K562 (cell line): Measurements from ENCODE around the gene ARHGAP25. TPM values are rescaled to one million over a fixed set of nuclear protein-coding genes. Genes with fewer than 3 reads are reported as not detected.

ENCODE experiments used
- ATAC-seq: fragments of 200-7000 bp; cut with Tn5 transposase; 3 replicates; pipeline ENCODE4 v1.9.1; 2020; ENCODE audit warnings: moderate library complexity
- BruUV-seq: library from RNA; stranded (reverse); fragments of 400-500 nt; replicated peaks from 2 replicates; lab custom pipeline; 2021; lab: Mats Ljungman, UMichigan
- CTCF ChIA-PET: fragments of 300-600 bp; formaldehyde crosslinking; extraction: SDS; loops from one replicate; lab custom pipeline; 2021; ENCODE audit warnings: low intra/inter-chr PET ratio; lab: Yijun Ruan, JAX
- POLR2A ChIA-PET: fragments of 300-600, 350-650 bp; sonication (Branson Sonifier 250); formaldehyde crosslinking; extraction: SDS; loops from one replicate; lab custom pipeline; 2021; ENCODE audit warnings: antibody characterized with exemption, inconsistent platforms; lab: Yijun Ruan, JAX
- DNase-seq, 4 experiments: peaks; one replicate each; pipeline versions ENCODE4 v3.0.0 to v3.0.0-alpha.2; 2011 to 2018; ENCODE audit warnings: low spot score in 3 of 4, mixed read lengths in 3 of 4; ENCODE audit errors: extremely low read depth in 1 of 4
- FAIRE-seq: peaks from 2 replicates; lab custom pipeline; 2011; peaks lifted over from hg19 to GRCh38; lab: Jason Lieb, UNC
- H2AFZ ChIP-seq: 2 replicates; pipeline ENCODE4 v1.6.0; 2011; ENCODE audit warnings: low read depth, low read length, control low read depth, inconsistent platforms
- H3K27ac ChIP-seq: fragments of 200-600 bp; 3 replicates; pipeline ENCODE4 v1.8.0; 2011; ENCODE audit warnings: low read depth, mild to moderate bottlenecking, control low read depth, inconsistent platforms, low read length, moderate library complexity, mixed read lengths; ENCODE audit errors: extremely low read depth
- H3K27me3 ChIP-seq, 2 experiments: fragments of 300-600 bp in 1 of 2; 2 replicates in 1 of 2; 3 replicates in 1 of 2; pipeline versions ENCODE4 v1.6.0 to v1.8.0; 2011; ENCODE audit warnings: inconsistent platforms in 2 of 2, low read length in 2 of 2, mild to moderate bottlenecking in 1 of 2, mixed read lengths in 1 of 2, moderate library complexity in 1 of 2; ENCODE audit not compliant: control insufficient read depth in 2 of 2, insufficient read depth in 2 of 2
- H3K36me3 ChIP-seq: fragments of 300-600 bp; 3 replicates; pipeline ENCODE4 v1.8.0; 2011; ENCODE audit warnings: mild to moderate bottlenecking, low read length, inconsistent platforms; ENCODE audit not compliant: control insufficient read depth, insufficient read depth
- H3K4me1 ChIP-seq, 2 experiments: fragments of 200-600 bp in 1 of 2; replicated peaks in 1 of 2; 2 replicates in 1 of 2; 3 replicates in 1 of 2; pipeline versions ENCODE4 v1.5.1 to v1.8.0; 2011; ENCODE audit warnings: inconsistent platforms in 2 of 2, low read length in 2 of 2, mild to moderate bottlenecking in 1 of 2, mixed read lengths in 1 of 2, moderate library complexity in 1 of 2; ENCODE audit not compliant: control insufficient read depth in 2 of 2, insufficient read depth in 2 of 2
- H3K4me2 ChIP-seq: 2 replicates; pipeline ENCODE4 v1.6.1; 2011; ENCODE audit warnings: low read length, control low read depth, inconsistent platforms, mixed read lengths; ENCODE audit not compliant: insufficient read depth
- H3K4me3 ChIP-seq: fragments of 200-600 bp; sonication (generic), shearing (Covaris generic); 2 replicates; pipeline ENCODE4 v1.5.1; 2016; ENCODE audit warnings: control low read depth, inconsistent platforms
- H3K79me2 ChIP-seq: fragments of 200-600 bp; 3 replicates; pipeline ENCODE4 v1.8.0; 2011; ENCODE audit warnings: low read length, inconsistent platforms; ENCODE audit not compliant: control insufficient read depth, insufficient read depth
- H3K9ac ChIP-seq, 2 experiments: 2 replicates each; pipeline versions ENCODE4 v1.6.0 to v1.6.1; 2011; ENCODE audit warnings: low read depth in 2 of 2, low read length in 2 of 2, control low read depth in 1 of 2, inconsistent platforms in 1 of 2, mild to moderate bottlenecking in 1 of 2, mixed read lengths in 1 of 2; ENCODE audit not compliant: insufficient read depth in 1 of 2
- H3K9me1 ChIP-seq: one replicate; pipeline ENCODE4 v1.6.0; 2011; ENCODE audit warnings: inconsistent platforms, mild to moderate bottlenecking, low read length, moderate library complexity; ENCODE audit not compliant: control insufficient read depth, insufficient read depth
- H3K9me3 ChIP-seq: replicated peaks from 2 replicates; pipeline ENCODE4 v1.5.1; 2011; ENCODE audit warnings: low read depth, low read length, inconsistent platforms; ENCODE audit not compliant: control insufficient read depth, insufficient read depth
- H4K20me1 ChIP-seq: replicated peaks from 2 replicates; pipeline ENCODE4 v1.6.1; 2011; ENCODE audit warnings: low read length, inconsistent platforms, mixed read lengths; ENCODE audit not compliant: control insufficient read depth, insufficient read depth
- CBX5 ChIP-seq: IDR thresholded peaks from 2 replicates; pipeline ENCODE4 v1.6.1; 2014; ENCODE audit warnings: low read depth, borderline replicate concordance
- ELF1 ChIP-seq: fragments of 200-800 bp; sonication (Bioruptor generic); IDR thresholded peaks from 2 replicates; pipeline ENCODE4 v1.6.1; 2016; ENCODE audit warnings: missing genetic modification characterization, missing compliant biosample characterization
- ELF2 ChIP-seq: fragments of 250-450 bp; sonication (Bioruptor Pico); IDR thresholded peaks from 2 replicates; pipeline ENCODE4 v1.5.0; 2021; ENCODE audit warnings: mild to moderate bottlenecking
- FOXA3 ChIP-seq, 2 experiments: fragments of 450-650 bp in 1 of 2; sonication (generic) in 1 of 2; formaldehyde crosslinking; IDR thresholded peaks in 1 of 2; conservative IDR thresholded peaks in 1 of 2; 2 replicates each; pipeline versions ENCODE4 v1.4.0 to v1.8.0; 2020 to 2022; ENCODE audit warnings: mild to moderate bottlenecking in 2 of 2, missing genetic modification reagents in 1 of 2
- GMEB1 ChIP-seq: fragments of 250-450 bp; sonication (Bioruptor Pico); IDR thresholded peaks from 2 replicates; pipeline ENCODE4 v1.4.0; 2020; ENCODE audit warnings: mild to moderate bottlenecking
- MECOM ChIP-seq: fragments of 250-450 bp; sonication (Bioruptor Pico); IDR thresholded peaks from 2 replicates; pipeline ENCODE4 v1.8.0; 2022; ENCODE audit warnings: inconsistent platforms
- MTF1 ChIP-seq: fragments of 250-450 bp; sonication (Bioruptor Pico); IDR thresholded peaks from 2 replicates; pipeline ENCODE4 v1.9.0; 2021; ENCODE audit warnings: moderate library complexity, mild to moderate bottlenecking, inconsistent platforms, borderline replicate concordance
- NR2F6 ChIP-seq: fragments of 450-650 bp; formaldehyde crosslinking; IDR thresholded peaks from 2 replicates; pipeline ENCODE4 v1.4.0; 2020; ENCODE audit warnings: mild to moderate bottlenecking
- PCBP1 ChIP-seq: fragments of 200-400 bp; formaldehyde crosslinking; IDR thresholded peaks from 2 replicates; pipeline ENCODE4 v1.6.1; 2018; ENCODE audit warnings: mild to moderate bottlenecking, low read depth, low read length; ENCODE audit not compliant: poor library complexity, severe bottlenecking
- PRDM10 ChIP-seq: fragments of 450-650 bp; IDR thresholded peaks from 2 replicates; pipeline ENCODE4 v1.6.1; 2018; ENCODE audit not compliant: partially characterized antibody
- RFX5 ChIP-seq: IDR thresholded peaks from 2 replicates; pipeline ENCODE4 v1.6.1; 2011; ENCODE audit warnings: low read depth, mild to moderate bottlenecking, improper control_type of control experiment, low read length
- RNF2 ChIP-seq: sonication (generic); IDR thresholded peaks from 2 replicates; pipeline ENCODE4 v1.6.1; 2016
- TAF15 ChIP-seq: fragments of 200-400 bp; formaldehyde crosslinking; IDR thresholded peaks from 2 replicates; pipeline ENCODE4 v1.6.1; 2017; ENCODE audit warnings: mild to moderate bottlenecking, low read depth, low read length, moderate library complexity
- ZNF57 ChIP-seq: fragments of 450-650 bp; formaldehyde crosslinking; IDR thresholded peaks from 2 replicates; pipeline ENCODE4 v1.4.0; 2020; ENCODE audit warnings: mild to moderate bottlenecking, moderate library complexity
- WGBS: fragments of 100-300 bp; shearing (Covaris generic); methylation state at CpG from one replicate; pipeline ENCODE4 v1.1.6; 2016; ENCODE audit warnings: low coverage, mixed read lengths; ENCODE audit not compliant: insufficient coverage; ENCODE audit errors: missing lambda C conversion rate; 5-methylcytosine and 5-hydroxymethylcytosine counted together
- in situ Hi-C: fragments of 300-500 bp; cut with MboI; formaldehyde crosslinking; loops from 4 replicates; pipeline ENCODE4 v1.15.0; 2018; ENCODE audit warnings: inconsistent platforms, mixed read lengths
- intact Hi-C: fragments of 100-400 bp; cut with micrococcal nuclease; formaldehyde crosslinking; loops from 2 replicates; pipeline ENCODE4 v1.14.2; 2022
- polyA plus RNA-seq, 8 experiments: library from polyadenylated mRNA; depleted of rRNA in 4 of 8; stranded (reverse) in 5 of 8; unstranded in 3 of 8; fragments of >200 nt; fragmentation: Nextera tagmentation in 2 of 8; fragmentation: Illumina TruSeq in 1 of 8; extraction: Ambion mirVana in 2 of 8; extraction: Trizol in 1 of 8; gene quantifications; 2 replicates each; pipeline versions ENCODE4 v1.2.1 to v1.2.3, GENCODE V29; 2011 to 2014; ENCODE audit warnings: inconsistent platforms in 1 of 8, missing spikeins in 1 of 8
- total RNA-seq, 7 experiments: library from RNA; depleted of rRNA in 6 of 7; stranded (reverse); fragments of >200 nt in 6 of 7; fragmentation: Illumina TruSeq in 2 of 7; extraction: Trizol in 2 of 7; gene quantifications; 2 replicates each; pipeline versions ENCODE4 v1.2.1 to v1.2.3, GENCODE V29; 2011 to 2021; ENCODE audit warnings: low replicate concordance in 1 of 7

The ARHGAP25 gene
- total and polyA plus RNA-seq, 9 of the 15 experiments (the other 6 are each of a cell fraction or from before 2014, with no cell fraction given), result 4.9 to 14.8 (median 10.7) TPM

- CTCF ChIA-PET, result no interaction called here
- ATAC-seq, result no peak
- in situ Hi-C loops, result no loop called here
- no peaks in the 10 kb centered on the region for H3K79me2 ChIP-seq
- H3K4me1 ChIP-seq, result no peaks in the 10 kb centered on the region
- H3K9ac ChIP-seq, result no peak overlapping the region
- H3K4me2 ChIP-seq, result no peak overlapping the region
- intact Hi-C loops, result no loop called here
- H3K27me3 ChIP-seq, result no peaks in the 10 kb centered on the region
- no peak overlapping the region for H3K27ac ChIP-seq
- BruUV-seq, result no TSS peak
- TF ChIP-seq ELF1 (tag), result no peak
- no peak for TF ChIP-seq MECOM
- no peak for TF ChIP-seq GMEB1 (CRISPR knock-in tag)
- no peak for TF ChIP-seq RFX5
- TF ChIP-seq FOXA3 (CRISPR knock-in tag; conservative IDR thresholded peaks at IDR 0.05 in 1 of 2, IDR thresholded peaks at IDR 0.05 in 1 of 2), result no peak
- no peak for TF ChIP-seq PRDM10
- no peak for TF ChIP-seq CBX5
- no peak for TF ChIP-seq TAF15
- no peak for TF ChIP-seq ZNF57
- no peak for TF ChIP-seq MTF1 (CRISPR knock-in tag)
- TF ChIP-seq NR2F6 (CRISPR knock-in tag), result no peak
- TF ChIP-seq PCBP1, result no peak
- no peak for TF ChIP-seq RNF2
- TF ChIP-seq ELF2 (CRISPR knock-in tag), result no peak
- peaks cover 16% of the 10 kb centered on the region; the same call in 2 of the 3 replicates for H3K36me3 ChIP-seq
- H3K9me3 ChIP-seq, result no peaks in the 10 kb centered on the region
- no peak for FAIRE-seq
- WGBS, result 60% methylated on average over 6 of the region's 6 CpGs
- H4K20me1 ChIP-seq, result no peaks in the 10 kb centered on the region
- POLR2A ChIA-PET, result interaction anchor here (0.6 kb wide), 1 partner anchor 22 kb away, joined by 3 read pairs; no protein-coding TSS in a partner anchor
- no peaks in the 10 kb centered on the region for H3K9me1 ChIP-seq
- DNase-seq, result no peak
- H2AFZ ChIP-seq, result no peak overlapping the region
- H3K4me3 ChIP-seq, result no peak overlapping the region
These were observed 84.9 kb downstream of the ARHGAP25 start for GRCh38 chr2:68819556-68819955.
